ENCODE results near the gene TRAPPC2L.

TRAPPC2L gene

DNA sequence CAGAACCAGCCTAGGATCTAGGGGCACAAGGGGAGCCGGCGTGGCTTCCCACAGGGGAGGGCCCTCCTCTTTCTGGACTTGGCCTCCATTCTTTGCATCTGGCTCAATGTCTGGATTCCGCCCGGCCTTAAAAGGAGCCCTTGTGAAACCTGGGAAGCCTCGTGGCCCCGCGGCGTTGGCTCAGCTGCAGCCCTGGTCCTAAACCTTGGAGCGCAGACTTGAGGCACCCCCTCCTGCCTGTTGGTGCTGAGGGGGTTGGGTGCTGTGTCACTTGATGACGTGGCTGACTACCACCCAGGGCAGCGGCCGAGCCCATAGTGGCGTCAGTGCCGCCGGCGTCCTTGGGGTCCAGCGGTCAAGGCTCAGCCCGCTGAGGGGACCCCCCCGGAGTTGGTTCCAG, 4.4 kb downstream of the TRAPPC2L start:
- DNase-seq: no peak

GRCh38 chr16:88862968-88863367, 6.0 kb downstream of the TRAPPC2L start:
- DNase-seq: no peak

- DNase-seq: no peak
Observed at GRCh38 chr16:88863426-88863825, 6.5 kb downstream of the TRAPPC2L start.

GRCh38 chr16:88864099-88864498, 7.2 kb downstream of the TRAPPC2L start:
- no peak for DNase-seq

- DNase-seq: no peak
Observed at GRCh38 chr16:88864521-88864920, 7.6 kb downstream of the TRAPPC2L start.

GRCh38 chr16:88865310-88865709, 8.4 kb downstream of the TRAPPC2L start:
- no peak for DNase-seq

DNA sequence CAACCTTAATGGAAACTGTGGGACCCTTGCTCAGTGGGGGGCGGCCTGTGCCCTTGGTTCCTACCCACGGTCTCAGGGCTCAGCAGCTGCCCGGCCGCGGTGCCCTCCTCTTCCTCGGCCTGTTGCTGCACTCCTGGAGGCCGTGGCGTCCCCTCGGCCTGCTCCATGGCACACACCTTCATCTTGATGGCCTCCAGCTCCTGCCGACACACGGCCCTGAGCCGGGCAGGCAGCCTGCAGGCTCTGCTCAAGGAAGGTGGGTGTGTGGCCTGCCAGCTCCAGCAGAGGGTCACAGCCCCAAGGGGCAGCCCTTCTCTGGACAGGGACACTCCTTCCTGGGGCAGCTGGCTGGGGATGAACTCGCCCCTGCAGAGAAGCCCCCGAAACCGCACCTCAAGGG, 8.8 kb downstream of the TRAPPC2L start:
- DNase-seq: no peak

- DNase-seq: no peak
Observed at GRCh38 chr16:88866151-88866920, 9.4 kb downstream of the TRAPPC2L start, which contains the start of gene PABPN1L. Gene PABPN1L (minus strand): TSS chr16:88866660. CDS start chr16:88866606, 54 bp downstream.

- DNase-seq: no peak
Observed at GRCh38 chr16:88867581-88868246, 10.8 kb downstream of the TRAPPC2L start.

DNA sequence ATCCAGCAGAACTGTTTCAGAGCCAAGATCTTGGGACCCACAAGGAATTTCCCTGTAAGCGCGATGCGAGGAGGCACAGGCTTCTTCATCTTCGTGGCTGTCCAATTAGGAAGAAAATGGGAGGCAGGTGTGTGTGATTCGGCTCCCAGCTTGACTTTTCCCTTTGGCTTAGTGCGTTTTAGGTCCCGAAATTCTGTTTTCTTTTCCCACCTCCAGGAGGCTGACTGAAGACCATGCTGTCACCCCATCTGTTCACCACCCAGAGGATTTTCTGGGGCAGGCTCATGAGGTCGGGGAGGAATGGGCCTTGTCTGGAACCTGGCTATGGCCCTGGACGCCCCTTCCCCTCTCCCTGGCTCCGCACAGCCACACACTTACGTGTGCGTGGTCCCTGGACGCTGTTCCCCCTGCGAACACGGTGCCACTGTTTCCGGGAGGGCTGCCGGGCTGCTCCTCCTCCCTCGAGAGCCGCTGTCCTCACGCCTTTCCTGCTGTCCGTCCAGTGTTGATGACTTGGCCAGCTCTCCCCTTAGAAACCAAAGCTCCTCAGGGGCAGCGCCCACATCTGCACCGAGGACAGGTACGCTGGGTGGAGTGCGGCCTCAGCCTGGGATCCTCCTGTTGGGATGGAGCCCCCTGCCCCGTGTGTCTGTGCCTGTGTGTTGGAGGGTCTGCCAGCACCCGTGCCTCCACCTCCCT, 12.2 kb downstream of the TRAPPC2L start:
- DNase-seq: no peak

GRCh38 chr16:88869673-88869980, 12.7 kb downstream of the TRAPPC2L start:
- no peak for DNase-seq

DNA sequence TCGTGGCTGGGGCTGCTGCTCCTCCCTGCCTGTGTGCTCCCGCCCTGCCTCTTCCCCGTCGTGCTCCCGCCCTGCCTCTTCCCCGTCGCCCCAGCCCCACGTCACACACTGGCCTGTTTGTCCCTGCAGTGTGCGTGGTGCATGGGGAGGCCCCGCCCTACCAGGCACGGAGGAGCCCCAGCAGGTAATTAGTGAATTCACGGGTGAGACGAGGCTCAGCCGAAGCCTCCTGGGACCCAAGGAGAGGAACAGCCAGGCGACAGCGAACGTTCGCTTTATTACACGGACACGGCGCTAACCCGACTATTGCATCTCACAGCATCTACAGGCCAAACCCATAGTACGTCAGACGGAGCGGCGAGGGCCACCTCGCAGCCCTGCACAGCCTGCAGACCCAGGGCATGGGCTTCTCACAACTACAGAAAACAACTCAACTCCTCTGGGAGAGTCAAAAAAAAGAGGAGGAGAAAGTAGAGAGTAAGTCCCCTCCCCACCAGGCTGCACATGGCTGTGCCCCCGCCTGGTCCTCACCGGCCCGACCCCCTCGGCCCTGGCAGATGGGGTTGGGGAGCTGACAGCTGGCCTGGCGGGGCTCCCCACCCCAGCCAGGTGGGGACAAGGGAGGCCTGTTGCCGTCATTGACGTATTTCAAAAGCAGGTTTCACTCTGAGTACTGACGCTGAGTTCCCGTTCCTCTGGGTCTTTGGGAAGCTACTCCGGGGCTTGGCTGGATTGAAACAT, 13.9 kb downstream of the TRAPPC2L start:
- no peak for DNase-seq

- no peak for DNase-seq
Observed at GRCh38 chr16:88871349-88871702, 14.4 kb downstream of the TRAPPC2L start.

GRCh38 chr16:88871730-88872416, 14.9 kb downstream of the TRAPPC2L start:
- DNase-seq: no peak

DNA sequence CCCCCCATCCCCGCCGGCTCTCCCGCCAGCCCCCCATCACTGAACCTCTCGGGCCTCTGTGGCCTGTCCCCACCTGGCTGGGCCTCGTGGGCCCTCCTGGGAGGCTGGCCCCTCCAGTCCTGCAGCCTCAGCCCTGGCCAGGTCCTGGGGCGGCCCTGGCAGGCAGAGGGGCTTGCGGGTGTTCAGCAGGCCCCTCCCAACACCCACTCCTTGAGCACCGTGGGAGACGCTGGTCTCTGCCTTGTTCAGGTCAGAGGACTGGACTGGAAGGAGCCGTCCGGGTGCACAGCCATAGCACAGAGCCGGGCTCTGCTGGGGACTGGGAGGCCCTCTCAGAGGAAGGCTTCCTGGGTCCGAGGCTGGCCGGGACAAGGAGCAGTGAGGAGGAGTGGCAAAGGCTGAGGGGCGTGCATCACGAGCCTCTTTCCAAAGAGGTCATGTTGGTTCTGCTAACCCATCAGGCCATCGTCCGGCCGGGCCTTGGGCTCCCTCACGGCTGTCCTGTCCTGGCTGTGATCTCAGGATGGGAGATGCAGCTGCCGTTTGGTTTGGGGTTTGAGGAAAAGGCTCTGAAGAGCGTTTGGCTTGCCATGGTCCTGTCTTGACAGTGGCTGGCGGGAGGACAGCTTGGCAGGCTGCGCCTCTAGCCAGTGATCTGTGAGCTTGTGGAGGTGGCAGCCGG, 15.9 kb downstream of the TRAPPC2L start:
- no peak for DNase-seq

GRCh38 chr16:88874938-88875599, 18.1 kb downstream of the TRAPPC2L start:
- DNase-seq: no peak

DNA sequence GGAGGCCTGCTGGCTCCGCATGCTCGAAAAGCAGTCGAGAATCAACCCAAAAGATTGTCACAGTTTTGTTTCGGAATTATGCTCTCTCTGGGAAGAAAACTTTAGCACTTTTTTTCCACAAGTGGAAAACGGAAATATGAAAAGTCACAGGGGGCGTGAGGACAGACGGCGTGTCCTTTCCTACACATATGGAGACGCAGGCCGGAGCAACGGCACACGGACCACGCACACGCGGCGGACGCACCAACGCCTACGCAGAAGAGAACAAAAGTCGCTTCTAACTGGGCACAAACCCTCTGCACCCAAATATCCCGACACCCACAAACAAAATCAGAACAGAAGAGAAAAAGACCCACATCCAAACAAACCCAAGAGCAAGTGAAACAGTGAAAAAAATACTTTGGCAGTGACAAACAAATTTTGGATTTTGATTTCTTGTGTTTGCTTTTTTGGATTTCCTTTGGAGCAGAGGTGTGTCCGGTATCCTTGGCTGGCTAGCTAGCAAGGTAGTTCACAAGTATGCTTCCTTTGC, 18.8 kb downstream of the TRAPPC2L start:
- no peak for DNase-seq

- no peak for DNase-seq
Observed at GRCh38 chr16:88876942-88877526, 20.1 kb downstream of the TRAPPC2L start.

DNA sequence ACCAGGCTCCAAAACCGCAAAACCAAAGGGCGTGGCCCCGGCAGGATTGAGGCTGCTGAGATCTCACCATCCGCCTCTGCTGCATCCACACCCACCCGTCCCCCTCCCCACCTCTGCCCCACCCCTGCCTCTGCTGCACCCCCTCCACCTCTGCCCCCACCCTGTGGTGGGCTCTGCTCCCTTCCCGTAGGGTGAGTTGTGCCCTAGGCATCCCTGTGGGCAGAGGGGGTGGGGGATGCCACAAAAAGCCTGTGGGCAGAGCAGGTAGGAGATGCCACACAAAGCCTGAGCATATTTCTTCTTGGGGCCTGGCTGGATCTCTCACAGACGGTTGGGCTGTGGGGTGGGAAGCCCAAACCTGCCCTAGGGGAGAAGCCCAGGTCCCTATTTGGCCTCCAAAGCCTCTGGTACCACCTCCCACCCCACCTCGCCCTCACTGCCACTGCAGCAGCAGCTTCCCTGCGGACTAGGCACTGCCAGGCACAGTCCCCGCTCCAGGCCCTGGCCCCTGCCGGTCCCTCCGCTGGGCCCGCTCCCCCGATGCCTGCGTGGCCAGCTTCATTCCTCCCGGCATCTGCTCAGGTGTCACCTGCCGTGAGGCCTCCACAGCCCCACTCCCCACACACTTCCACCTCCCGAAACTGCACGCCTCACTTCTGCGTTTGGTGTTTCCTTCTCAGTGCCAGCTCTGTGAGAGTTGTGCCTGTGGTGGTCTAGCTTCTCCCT, 20.8 kb downstream of the TRAPPC2L start:
- DNase-seq: no peak

GRCh38 chr16:88878356-88878755, 21.4 kb downstream of the TRAPPC2L start:
- DNase-seq: no peak

All from NCI-H1105 treated with DMSO at 0.1 percent for 48 hours (cell line).